Measurements from ENCODE around the gene RHOA. TPM values are rescaled to one million over a fixed set of nuclear protein-coding genes. Genes with fewer than 3 reads are reported as not detected.
"Not testable (repeated sequence)": the region's sequence is repeated elsewhere in the genome, so short reads cannot be mapped to it uniquely, and the experiment has no call there.

RHOA gene
- total and polyA plus RNA-seq, 4 donors = 144 to 169 (median 160) TPM

- peaks cover 6 to 23% (median 17%) of the 10 kb centered on the region in 4 donors for H3K4me1 ChIP-seq (ENCODE audit: control insufficient read depth in 4 of 4, insufficient read depth in 4 of 4, low read length in 3 of 4)
- not testable (repeated sequence) for H3K27ac ChIP-seq (ENCODE audit: low read depth in 1 of 2, low read length in 2 of 2); DNase-seq (ENCODE audit: low spot score); H3K4me3 ChIP-seq (ENCODE audit: low read depth in 1 of 3, low read length in 3 of 3); H3K36me3 ChIP-seq (ENCODE audit: control insufficient read depth in 4 of 4, insufficient read depth in 3 of 4, low read depth in 1 of 4, low read length in 3 of 4); H3K27me3 ChIP-seq (ENCODE audit: control insufficient read depth in 4 of 4, insufficient read depth in 4 of 4, low read length in 3 of 4); H3K9me3 ChIP-seq (ENCODE audit: control insufficient read depth in 4 of 4, low read length in 3 of 4); H3K9ac ChIP-seq (ENCODE audit: low read depth in 1 of 2, low read length in 2 of 2)
- 96% methylated on average over 12 of the region's 12 CpGs for WGBS
Observed at GRCh38 chr3:49348361-49348760, 63.4 kb downstream of the RHOA start.

GRCh38 chr3:49346797-49347251 is 65.0 kb downstream of the RHOA start:
- Histone ChIP-seq H3K36me3 (ENCODE audit: control insufficient read depth in 4 of 4, insufficient read depth in 3 of 4, low read depth in 1 of 4, low read length in 3 of 4) (no peaks in the 10 kb centered on the region), H3K27me3 (ENCODE audit: control insufficient read depth in 4 of 4, insufficient read depth in 4 of 4, low read length in 3 of 4) (no peaks in the 10 kb centered on the region), H3K9me3 (ENCODE audit: control insufficient read depth in 4 of 4, low read length in 3 of 4) (no peaks in the 10 kb centered on the region), H3K4me3 (ENCODE audit: low read depth in 1 of 3, low read length in 3 of 3) (no peak overlapping the region), H3K27ac (ENCODE audit: low read depth in 1 of 2, low read length in 2 of 2) (peak overlapping the region; percentile 28 to 40), H3K9ac (ENCODE audit: low read depth in 1 of 2, low read length in 2 of 2) (no peak overlapping the region), H3K4me1 (ENCODE audit: control insufficient read depth in 4 of 4, insufficient read depth in 4 of 4, low read length in 3 of 4) (peaks cover 5 to 22% (median 10%) of the 10 kb centered on the region in 4 donors)
- 88% methylated on average over 6 of the region's 6 CpGs for WGBS
- DNase-seq (ENCODE audit: low spot score) = no peak
- TF ChIP-seq RXRA (IDR thresholded peaks at IDR 0.05) (no peak), ATF3 (IDR thresholded peaks at IDR 0.05) (no peak), YY1 (IDR thresholded peaks at IDR 0.05) (no peak), MAX (IDR thresholded peaks at IDR 0.05) (no peak)

- Histone ChIP-seq H3K4me3 (ENCODE audit: low read depth in 1 of 3, low read length in 3 of 3) (no peak overlapping the region), H3K9me3 (ENCODE audit: control insufficient read depth in 4 of 4, low read length in 3 of 4) (no peaks in the 10 kb centered on the region), H3K4me1 (ENCODE audit: control insufficient read depth in 4 of 4, insufficient read depth in 4 of 4, low read length in 3 of 4) (peaks cover 0 to 18% (median 9%) of the 10 kb centered on the region in 4 donors), H3K9ac (ENCODE audit: low read depth in 1 of 2, low read length in 2 of 2) (no peak overlapping the region), H3K27ac (ENCODE audit: low read depth in 1 of 2, low read length in 2 of 2) (peak overlapping the region in 1 of 2 donors; percentile 12), H3K27me3 (ENCODE audit: control insufficient read depth in 4 of 4, insufficient read depth in 4 of 4, low read length in 3 of 4) (no peaks in the 10 kb centered on the region), H3K36me3 (ENCODE audit: control insufficient read depth in 4 of 4, insufficient read depth in 3 of 4, low read depth in 1 of 4, low read length in 3 of 4) (no peaks in the 10 kb centered on the region)
- DNase-seq (ENCODE audit: low spot score) = no peak
- TF ChIP-seq ZBTB33 (IDR thresholded peaks at IDR 0.05) = no peak
- no peak for TF ChIP-seq YY1 (IDR thresholded peaks at IDR 0.05)
- TF ChIP-seq REST (IDR thresholded peaks at IDR 0.05) = no peak
- TF ChIP-seq FOXA2 (IDR thresholded peaks at IDR 0.05) = no peak
- no peak for TF ChIP-seq ATF3 (IDR thresholded peaks at IDR 0.05)
- TF ChIP-seq EGR1 (IDR thresholded peaks at IDR 0.05; ENCODE audit: low read depth in 2 of 2) = no peak
- no peak for TF ChIP-seq RXRA (IDR thresholded peaks at IDR 0.05)
- no peak for TF ChIP-seq MAX (IDR thresholded peaks at IDR 0.05)
- no peak for TF ChIP-seq JUND (IDR thresholded peaks at IDR 0.05)
- TF ChIP-seq FOXA1 (IDR thresholded peaks at IDR 0.05) = no peak
- no peak for TF ChIP-seq HNF4G (IDR thresholded peaks at IDR 0.05)
- no peak for TF ChIP-seq RAD21 (IDR thresholded peaks at IDR 0.05)
- no peak for TF ChIP-seq CTCF (IDR thresholded peaks at IDR 0.05; ENCODE audit: low read depth, low read length, missing input control)
- 89% methylated on average over 3 of the region's 3 CpGs for WGBS
Observed at GRCh38 chr3:49343163-49343562, 68.6 kb downstream of the RHOA start.
